Left lung (tissue), 10 donors: ENCODE data around the gene WWOX. TPM values are rescaled to one million over a fixed set of nuclear protein-coding genes. Genes with fewer than 3 reads are reported as not detected.
A peak's percentile ranks its signal among the peaks of the same experiment; 100 is the strongest.

Experiments
- ATAC-seq: fragments of 200-7000 bp; cut with Tn5 transposase; one replicate; pipeline ENCODE4 v1.9.1; 2020; ENCODE audit warnings: moderate library complexity
- DNase-seq, 4 donors: peaks; one replicate each; pipeline ENCODE4 v3.0.0-alpha.2; 2013 to 2020
- H3K27ac ChIP-seq, 2 donors: fragments of 200-600 bp; sonication (generic) in 1 of 2; one replicate each; pipeline versions ENCODE4 v1.5.0 to v1.8.0; 2020 to 2021
- H3K27me3 ChIP-seq, 2 donors: fragments of 200-600 bp; sonication (generic) in 1 of 2; one replicate each; pipeline versions ENCODE4 v1.5.0 to v1.8.0; 2020 to 2021
- H3K36me3 ChIP-seq, 2 donors: fragments of 200-600 bp; sonication (generic) in 1 of 2; one replicate each; pipeline versions ENCODE4 v1.5.0 to v1.8.0; 2020 to 2021
- H3K4me1 ChIP-seq, 2 donors: fragments of 200-600 bp; one replicate each; pipeline ENCODE4 v1.8.0; 2021
- H3K4me3 ChIP-seq, 2 donors: fragments of 200-600 bp; sonication (generic) in 1 of 2; one replicate each; pipeline versions ENCODE4 v1.5.0 to v1.8.0; 2020 to 2021; ENCODE audit warnings: mild to moderate bottlenecking in 1 of 2
- H3K9me3 ChIP-seq, 2 donors: fragments of 200-600 bp; sonication (generic) in 1 of 2; one replicate each; pipeline versions ENCODE4 v1.5.0 to v1.8.0; 2020 to 2021
- CTCF ChIP-seq, 2 donors: fragments of 200-600 bp; sonication (generic) in 1 of 2; IDR thresholded peaks; one replicate each; pipeline versions ENCODE4 v1.5.0 to v1.8.0; 2021; ENCODE audit warnings: antibody characterized with exemption in 2 of 2
- intact Hi-C, 2 donors: fragments of 100-400 bp; cut with DNase I; formaldehyde crosslinking; loops; one replicate each; pipeline versions ENCODE4 v1.11.2 to v1.14.2; 2022
- polyA plus RNA-seq, 6 donors: library from polyadenylated mRNA; unstranded; fragments of 120-200 nt; gene quantifications; one replicate each; pipeline ENCODE4 v1.2.1, GENCODE V29; 2013; ENCODE audit not compliant: insufficient read length in 6 of 6
- total RNA-seq, 2 donors: library from RNA; stranded (reverse); fragmentation: NEBNext Ultra II Directional; extraction: Animal tissue kit (Norgen Biotek cat#: 25700); gene quantifications; one replicate each; pipeline ENCODE4 v1.2.1, GENCODE V29; 2021
- donor health status: DM: no; HTN: yes; CAD: no.
- donor health status: DM: no; HTN: no; CAD: no.

The WWOX gene
- total and polyA plus RNA-seq, 8 donors = 17.2 to 40.3 (median 30.8) TPM

- Histone ChIP-seq H3K9me3 (peaks cover 0 to 5% of the 10 kb centered on the region in 2 donors), H3K27me3 (no peaks in the 10 kb centered on the region), H3K4me1 (peaks cover 9 to 27% of the 10 kb centered on the region in 2 donors), H3K4me3 (no peak overlapping the region), H3K27ac (no peak overlapping the region), H3K36me3 (no peaks in the 10 kb centered on the region)
- ATAC-seq (no peak), DNase-seq (no peak)
- no peak for TF ChIP-seq CTCF (IDR thresholded peaks at IDR 0.05)
- intact Hi-C loops = no loop called here
Observed at GRCh38 chr16:79165079-79165478, 1065.6 kb downstream of the WWOX start.

- Histone ChIP-seq H3K4me3 (no peak overlapping the region), H3K27me3 (no peaks in the 10 kb centered on the region), H3K4me1 (peaks cover 9 to 31% of the 10 kb centered on the region in 2 donors), H3K27ac (no peak overlapping the region), H3K9me3 (peaks cover 0 to 5% of the 10 kb centered on the region in 2 donors), H3K36me3 (no peaks in the 10 kb centered on the region)
- DNase-seq (no peak), ATAC-seq (no peak)
- no peak for TF ChIP-seq CTCF (IDR thresholded peaks at IDR 0.05)
- intact Hi-C loops = no loop called here
Observed at GRCh38 chr16:79165506-79165905, 1066.1 kb downstream of the WWOX start.

GRCh38 chr16:79167893-79168292 lies 1068.4 kb downstream of the WWOX start:
- intact Hi-C loops = no loop called here
- Histone ChIP-seq H3K4me3 (no peak overlapping the region), H3K4me1 (peaks cover 19 to 45% of the 10 kb centered on the region in 2 donors), H3K27ac (no peak overlapping the region), H3K27me3 (no peaks in the 10 kb centered on the region), H3K9me3 (peaks cover 0 to 5% of the 10 kb centered on the region in 2 donors), H3K36me3 (no peaks in the 10 kb centered on the region)
- no peak for TF ChIP-seq CTCF (IDR thresholded peaks at IDR 0.05)
- no peak for ATAC-seq
- no peak for DNase-seq

GRCh38 chr16:79168321-79168720 lies 1068.9 kb downstream of the WWOX start:
- Histone ChIP-seq H3K36me3 (no peaks in the 10 kb centered on the region), H3K9me3 (peaks cover 0 to 5% of the 10 kb centered on the region in 2 donors), H3K27me3 (no peaks in the 10 kb centered on the region), H3K4me3 (no peak overlapping the region), H3K27ac (no peak overlapping the region), H3K4me1 (peaks cover 19 to 41% of the 10 kb centered on the region in 2 donors)
- intact Hi-C loops = no loop called here
- ATAC-seq (no peak), DNase-seq (no peak)
- TF ChIP-seq CTCF (IDR thresholded peaks at IDR 0.05) = no peak

- no peaks in the 10 kb centered on the region for H3K27me3 ChIP-seq
- ATAC-seq = no peak
- peaks cover 0 to 5% of the 10 kb centered on the region in 2 donors for H3K9me3 ChIP-seq
- TF ChIP-seq CTCF (IDR thresholded peaks at IDR 0.05) = no peak
- peak overlapping the region in 1 of 2 donors; percentile 11 for H3K27ac ChIP-seq
- intact Hi-C loops = no loop called here
- H3K4me1 ChIP-seq = peaks cover 19 to 34% of the 10 kb centered on the region in 2 donors
- no peaks in the 10 kb centered on the region for H3K36me3 ChIP-seq
- DNase-seq = peak in 1 of 4 donors; percentile 52
- H3K4me3 ChIP-seq = no peak overlapping the region
Observed at GRCh38 chr16:79169239-79169638, 1069.8 kb downstream of the WWOX start.
